ENCODE data around the gene DENND1A.

The DENND1A gene

DNA sequence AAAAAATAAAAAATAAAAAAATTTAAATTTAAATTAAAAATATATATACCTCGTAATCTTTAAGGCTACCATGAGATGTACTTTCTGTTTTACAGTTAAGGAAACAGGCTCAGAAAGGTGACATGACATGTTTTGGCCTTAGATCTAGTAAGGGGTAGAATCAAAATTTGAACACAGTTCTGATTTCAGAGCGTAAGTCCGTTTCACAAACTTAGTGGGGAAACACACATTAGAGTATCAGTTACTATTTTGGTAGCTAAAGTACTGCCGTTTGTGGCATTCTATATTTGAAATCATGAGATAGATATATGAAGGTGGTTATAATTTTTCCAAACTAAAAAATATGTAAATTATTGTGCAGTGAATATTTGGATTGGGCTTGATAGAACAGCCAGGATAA is 186.2 kb downstream of the DENND1A start:
- H3K4me3 ChIP-seq (ENCODE audit: low read length, poor library complexity, severe bottlenecking), result no peak overlapping the region
- no peaks in the 10 kb centered on the region for H4K20me1 ChIP-seq (ENCODE audit: insufficient read depth, low read length, poor library complexity, severe bottlenecking)
- H3K9me3 ChIP-seq (ENCODE audit: insufficient read depth, low read depth, low read length), result no peaks in the 10 kb centered on the region
- no peak overlapping the region for H3K9ac ChIP-seq (ENCODE audit: low read depth, low read length, poor library complexity, severe bottlenecking)
- no peaks in the 10 kb centered on the region for H3K4me1 ChIP-seq (ENCODE audit: insufficient read depth, low read length, poor library complexity, severe bottlenecking)
- H3K79me2 ChIP-seq (ENCODE audit: insufficient read depth, low read length), result no peaks in the 10 kb centered on the region
- TF ChIP-seq EZH2phosphoT487 (IDR thresholded peaks at IDR 0.05; ENCODE audit: borderline replicate concordance) (no peak), CTCF (conservative IDR thresholded peaks at IDR 0.05; ENCODE audit: low read length) (no peak)
- no peaks in the 10 kb centered on the region for H3K9me2 ChIP-seq (replicated peaks; ENCODE audit: low read depth, low read length)
- H3K27me3 ChIP-seq (ENCODE audit: insufficient read depth, low read length, poor library complexity, severe bottlenecking), result no peaks in the 10 kb centered on the region
- H3K36me3 ChIP-seq (ENCODE audit: insufficient read depth, low read length), result no peaks in the 10 kb centered on the region
- no peak overlapping the region for H3K4me2 ChIP-seq (ENCODE audit: low read depth, low read length, poor library complexity, severe bottlenecking)
- no peak overlapping the region for H2AFZ ChIP-seq (ENCODE audit: low read length)
- no peaks in the 10 kb centered on the region for H3F3A ChIP-seq (ENCODE audit: low read depth)

- Histone ChIP-seq H4K20me1 (ENCODE audit: insufficient read depth, low read length, poor library complexity, severe bottlenecking) (no peaks in the 10 kb centered on the region), H3F3A (ENCODE audit: low read depth) (no peaks in the 10 kb centered on the region), H2AFZ (ENCODE audit: low read length) (no peak overlapping the region), H3K36me3 (ENCODE audit: insufficient read depth, low read length) (no peaks in the 10 kb centered on the region), H3K9me2 (replicated peaks; ENCODE audit: low read depth, low read length) (no peaks in the 10 kb centered on the region), H3K4me1 (ENCODE audit: insufficient read depth, low read length, poor library complexity, severe bottlenecking) (no peaks in the 10 kb centered on the region), H3K27me3 (ENCODE audit: insufficient read depth, low read length, poor library complexity, severe bottlenecking) (no peaks in the 10 kb centered on the region), H3K9ac (ENCODE audit: low read depth, low read length, poor library complexity, severe bottlenecking) (no peak overlapping the region), H3K9me3 (ENCODE audit: insufficient read depth, low read depth, low read length) (no peaks in the 10 kb centered on the region), H3K4me3 (ENCODE audit: low read length, poor library complexity, severe bottlenecking) (no peak overlapping the region), H3K4me2 (ENCODE audit: low read depth, low read length, poor library complexity, severe bottlenecking) (no peak overlapping the region), H3K79me2 (ENCODE audit: insufficient read depth, low read length) (no peaks in the 10 kb centered on the region)
- no peak for TF ChIP-seq EZH2phosphoT487 (IDR thresholded peaks at IDR 0.05; ENCODE audit: borderline replicate concordance)
- no peak for TF ChIP-seq CTCF (conservative IDR thresholded peaks at IDR 0.05; ENCODE audit: low read length)
Measured at GRCh38 chr9:123742009-123742767, 187.7 kb downstream of the DENND1A start.

DNA sequence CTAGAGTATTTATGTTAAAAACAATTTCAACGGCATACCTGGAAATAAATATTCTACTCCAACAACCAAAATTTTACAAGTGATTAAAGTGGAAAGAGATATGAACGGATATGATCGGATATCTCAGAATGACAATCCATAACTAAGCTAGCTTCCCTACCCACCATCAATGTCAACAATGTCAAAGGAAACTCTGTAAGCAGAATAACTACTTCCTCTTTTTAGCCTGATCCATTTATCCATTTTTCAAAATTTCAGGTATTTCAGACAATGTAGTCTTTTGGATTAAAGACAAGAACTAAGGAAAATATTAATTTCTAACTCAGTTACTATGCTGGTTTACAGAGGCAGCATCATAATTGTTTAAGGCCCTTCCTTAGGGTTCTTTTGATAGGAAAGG is 188.7 kb downstream of the DENND1A start:
- no peaks in the 10 kb centered on the region for H3K9me2 ChIP-seq (replicated peaks; ENCODE audit: low read depth, low read length)

More for the DNA sequence above, 188.7 kb downstream of the DENND1A start:
- Histone ChIP-seq H4K20me1 (ENCODE audit: insufficient read depth, low read length, poor library complexity, severe bottlenecking) (no peaks in the 10 kb centered on the region), H3K36me3 (ENCODE audit: insufficient read depth, low read length) (no peaks in the 10 kb centered on the region), H3K4me2 (ENCODE audit: low read depth, low read length, poor library complexity, severe bottlenecking) (no peak overlapping the region), H3K4me3 (ENCODE audit: low read length, poor library complexity, severe bottlenecking) (no peak overlapping the region), H2AFZ (ENCODE audit: low read length) (no peak overlapping the region), H3K9ac (ENCODE audit: low read depth, low read length, poor library complexity, severe bottlenecking) (no peak overlapping the region), H3K4me1 (ENCODE audit: insufficient read depth, low read length, poor library complexity, severe bottlenecking) (no peaks in the 10 kb centered on the region), H3F3A (ENCODE audit: low read depth) (no peaks in the 10 kb centered on the region), H3K27me3 (ENCODE audit: insufficient read depth, low read length, poor library complexity, severe bottlenecking) (no peaks in the 10 kb centered on the region), H3K9me3 (ENCODE audit: insufficient read depth, low read depth, low read length) (no peaks in the 10 kb centered on the region), H3K79me2 (ENCODE audit: insufficient read depth, low read length) (no peaks in the 10 kb centered on the region)
- TF ChIP-seq CTCF (conservative IDR thresholded peaks at IDR 0.05; ENCODE audit: low read length) (no peak), EZH2phosphoT487 (IDR thresholded peaks at IDR 0.05; ENCODE audit: borderline replicate concordance) (no peak)
